Cerebellar nuclear complex (tissue), 1 donor: ENCODE results near the gene AADACL2.
"Not testable (repeated sequence)": the region's sequence is repeated elsewhere in the genome, so short reads cannot be mapped to it uniquely, and the experiment has no call there.

Experiments
- DNase-seq, 2 experiments: peaks; one replicate each; lab custom pipeline; 2025; lab: John Stamatoyannopoulos, UW

The AADACL2 gene

DNA sequence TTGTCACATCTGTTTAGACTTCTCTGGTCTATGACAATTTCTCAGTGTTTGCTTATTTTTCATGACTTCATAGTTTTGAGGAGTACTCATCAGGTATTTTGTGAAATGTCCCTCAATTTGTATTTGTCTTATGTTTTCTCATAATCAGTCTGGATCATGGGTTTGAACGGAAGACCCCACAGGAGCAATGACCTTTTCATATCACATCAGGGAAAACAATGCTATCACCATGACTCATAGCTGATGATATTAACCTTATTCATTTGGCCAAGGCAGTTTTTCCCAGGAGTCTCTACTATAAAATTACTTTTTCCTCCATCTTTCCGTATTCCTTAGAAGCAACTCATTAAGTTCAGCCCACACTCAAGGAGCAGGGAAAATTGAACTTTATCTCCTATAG is 32.7 kb downstream of the AADACL2 start:
- DNase-seq, result no peak

DNA sequence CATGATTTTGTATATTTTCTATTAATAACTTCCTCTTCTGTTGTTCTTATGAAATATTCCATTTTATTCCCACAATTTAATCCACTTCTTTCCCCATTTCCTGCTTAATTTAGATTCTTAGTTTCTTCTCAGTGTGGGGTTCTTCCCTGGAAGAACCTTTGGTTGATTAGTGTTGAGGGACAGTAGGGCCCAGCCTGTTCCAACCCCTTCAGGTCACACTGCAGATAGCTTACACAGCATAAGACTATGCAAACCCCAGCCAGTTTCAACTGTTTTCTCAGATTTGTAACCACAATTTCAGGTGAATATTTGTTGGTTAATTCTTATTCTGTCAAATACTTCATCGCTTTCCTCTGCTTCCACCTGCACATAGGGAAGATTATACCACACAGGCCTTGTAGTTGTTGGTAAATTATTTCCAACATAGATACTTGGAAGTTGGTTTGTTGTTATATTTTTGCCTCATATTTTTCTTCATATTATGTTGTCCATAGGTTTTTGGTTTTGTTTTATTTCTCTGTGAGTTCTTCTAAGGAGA is 34.7 kb downstream of the AADACL2 start:
- no peak for DNase-seq

DNA sequence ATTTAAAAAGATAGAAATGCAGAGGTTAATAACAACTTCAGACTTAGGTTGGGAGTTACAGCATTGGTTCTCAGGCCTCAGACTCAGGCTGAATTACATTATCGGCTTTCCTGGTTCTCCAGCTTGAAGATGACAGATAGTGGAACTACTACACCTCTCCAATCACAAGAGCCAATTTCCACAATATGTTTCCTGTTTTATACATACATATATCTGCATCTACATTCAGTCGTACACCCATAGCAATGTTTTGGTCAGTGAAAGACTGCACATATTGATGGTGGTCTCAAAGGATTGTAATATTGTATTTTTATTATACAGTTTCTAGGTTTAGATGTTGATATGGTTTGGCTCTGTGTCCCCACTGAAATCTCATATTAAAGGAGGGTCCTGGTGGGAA is 35.4 kb downstream of the AADACL2 start:
- no peak for DNase-seq

DNA sequence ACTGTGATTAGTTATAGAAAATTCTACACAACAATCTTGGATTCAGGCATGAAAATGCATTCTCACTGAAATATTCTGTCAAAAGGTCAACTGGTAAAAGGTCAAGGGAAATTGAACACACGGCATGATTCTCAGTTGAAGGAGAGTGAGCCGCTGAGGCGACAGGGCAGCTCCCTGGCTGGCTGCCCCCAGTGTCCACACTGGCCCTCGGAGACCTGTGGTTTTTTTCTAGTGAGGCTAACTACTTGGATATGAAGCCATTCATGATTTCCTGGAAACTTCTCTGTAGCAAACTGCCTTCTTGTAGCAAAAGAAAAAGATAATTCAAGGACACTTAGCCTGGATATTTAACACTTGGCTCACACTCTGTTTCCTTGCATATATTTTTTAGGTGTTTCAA is 37.2 kb downstream of the AADACL2 start:
- DNase-seq, result no peak

DNA sequence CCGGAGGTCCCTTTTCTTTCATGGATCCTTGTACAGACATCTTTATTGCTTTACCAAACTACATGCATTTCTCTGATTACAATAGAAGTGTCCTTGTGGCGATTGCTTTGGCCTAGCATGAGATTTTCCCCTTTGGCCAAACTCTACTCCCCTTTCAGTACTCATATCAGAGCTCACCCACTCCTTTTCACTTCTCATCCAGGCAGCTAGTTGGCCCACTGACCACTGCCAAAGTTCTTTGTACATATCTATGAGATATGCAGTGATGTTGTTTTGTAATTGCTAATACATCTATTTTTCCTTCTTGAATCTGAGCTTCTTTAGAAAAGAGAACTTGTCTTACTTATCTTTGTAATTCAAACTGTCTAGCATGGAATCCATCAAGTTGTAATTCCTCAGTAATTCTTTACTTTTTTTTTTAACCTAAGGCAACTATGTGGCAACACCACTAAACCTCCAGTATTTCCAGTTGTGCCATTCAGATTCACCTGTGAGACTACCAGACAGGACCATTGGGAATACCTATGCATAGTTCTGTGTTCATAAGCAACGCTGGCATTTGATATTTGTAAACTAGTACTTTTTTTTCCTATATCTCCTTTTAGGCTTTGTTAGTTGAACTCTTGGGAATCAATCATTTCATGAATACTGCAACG is 39.2 kb downstream of the AADACL2 start:
- DNase-seq, result no peak

DNA sequence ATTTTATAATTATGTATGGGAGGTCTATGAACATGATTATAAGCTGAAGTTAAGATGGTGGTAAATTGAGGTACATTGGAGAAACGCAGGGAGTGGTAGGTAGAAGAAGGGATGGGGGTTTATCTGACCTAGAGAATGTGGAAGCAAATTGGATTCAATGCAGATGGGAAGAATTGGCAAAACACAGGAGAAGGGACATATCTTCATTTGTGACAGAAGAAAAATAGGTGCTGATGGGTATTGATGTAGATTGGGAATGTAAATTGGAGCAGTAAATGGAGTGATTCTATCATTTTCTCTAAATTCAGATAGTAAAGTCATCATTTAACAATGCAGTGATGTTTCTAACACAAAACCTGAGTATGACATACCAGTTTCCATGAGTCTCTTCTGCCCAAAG is 40.5 kb downstream of the AADACL2 start:
- no peak for DNase-seq

DNA sequence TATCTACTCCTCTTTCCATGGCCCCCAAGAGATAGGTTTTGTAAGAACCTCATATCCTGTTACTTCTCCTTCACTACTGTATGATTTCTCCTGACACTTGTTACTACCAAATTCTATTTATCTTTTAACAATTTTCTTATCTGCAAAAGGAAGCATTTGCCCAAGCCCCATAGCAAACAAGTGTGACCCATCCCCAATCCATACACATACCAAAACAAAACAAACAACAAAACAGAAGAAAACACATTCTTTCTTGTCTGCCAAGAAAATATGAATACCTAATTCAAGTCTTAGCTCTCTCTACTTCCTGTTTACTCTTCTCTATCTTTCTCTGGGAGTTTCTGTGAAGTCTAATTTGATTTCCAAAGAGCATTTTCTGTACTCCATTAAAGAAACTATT is 41.2 kb downstream of the AADACL2 start:
- DNase-seq, result no peak

DNA sequence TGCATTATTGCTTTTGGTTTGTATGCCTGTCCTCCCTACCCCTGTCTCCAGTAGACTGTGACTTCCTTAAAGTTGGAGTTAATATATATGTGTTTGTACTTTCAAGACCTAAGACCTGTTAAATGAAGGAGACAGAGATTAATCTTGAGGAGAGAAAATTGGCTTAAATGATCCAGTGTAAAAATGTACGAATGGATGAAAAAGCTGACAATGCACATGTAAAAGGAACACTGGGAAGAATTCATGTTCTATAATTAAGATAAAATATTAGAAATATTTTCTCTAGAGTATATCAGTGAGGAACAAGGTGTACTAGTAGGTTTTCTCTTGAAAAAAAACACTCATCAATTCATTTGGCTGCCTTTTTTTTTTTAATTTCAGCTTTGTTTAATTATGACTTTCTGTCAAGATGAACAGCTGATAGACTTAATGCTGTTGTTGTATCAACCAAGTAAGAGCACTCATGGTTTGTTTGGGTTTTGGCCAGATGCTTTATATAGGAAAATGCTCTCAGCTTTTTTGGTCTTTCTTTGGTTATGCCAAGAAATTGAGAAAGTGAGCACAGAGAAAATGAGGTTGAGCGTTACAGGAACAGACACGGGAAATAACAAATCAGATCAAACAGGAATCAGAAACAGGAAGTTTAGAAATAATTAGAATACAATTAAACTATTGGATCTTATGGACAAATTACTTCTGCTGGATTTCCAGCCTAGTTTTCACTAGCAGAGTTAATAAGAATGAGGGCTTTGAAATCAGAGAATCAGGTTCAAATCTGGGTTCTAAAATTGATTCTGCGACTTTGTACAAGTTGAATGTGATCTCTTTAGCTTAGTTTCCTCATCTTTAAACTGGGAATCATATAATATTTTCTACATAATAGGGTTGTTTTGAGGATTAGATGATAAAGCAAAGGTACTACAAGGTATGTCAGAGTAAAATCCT is 41.9 kb downstream of the AADACL2 start:
- DNase-seq, result no peak

DNA sequence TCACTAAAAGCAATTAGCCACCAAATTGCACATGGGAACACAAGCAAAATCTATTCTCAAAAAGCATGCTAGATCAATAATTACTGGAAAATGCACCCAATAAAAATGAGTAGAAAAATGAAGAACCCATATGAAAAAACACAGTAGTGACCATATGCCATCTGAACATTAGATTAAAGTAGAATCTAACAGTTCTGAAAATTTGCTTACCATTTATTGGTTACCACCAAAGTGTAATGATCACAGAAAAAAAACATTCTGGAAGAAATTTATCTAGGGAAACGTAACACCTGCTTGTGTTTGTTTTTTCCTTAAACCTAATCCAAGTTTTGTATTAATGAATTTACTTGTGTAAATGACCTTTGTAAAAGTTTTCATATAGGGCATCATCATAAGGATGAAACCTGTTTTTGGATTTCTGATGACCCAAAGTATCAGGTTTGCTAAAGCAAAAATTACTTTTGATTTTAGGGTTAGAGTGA is 42.6 kb downstream of the AADACL2 start:
- DNase-seq, result no peak

DNA sequence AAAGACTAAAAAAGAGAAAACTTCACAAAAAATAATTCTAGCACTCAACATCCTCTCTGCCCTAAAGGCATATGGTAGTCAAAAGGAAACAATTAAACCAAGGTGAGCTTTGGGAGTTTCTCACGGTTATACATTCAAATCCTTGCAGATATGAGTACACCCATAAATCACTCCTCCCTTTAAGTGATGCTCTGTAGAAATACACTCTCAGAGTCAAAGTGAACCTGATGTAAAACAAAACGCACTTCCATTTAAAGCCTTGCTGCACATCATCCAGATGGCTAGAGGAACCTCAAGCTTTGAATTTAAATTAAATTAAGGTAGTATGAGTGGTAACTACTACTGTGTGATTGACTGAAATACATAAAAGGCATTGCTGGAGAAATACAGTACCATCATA is 44.2 kb downstream of the AADACL2 start:
- DNase-seq, result no peak

DNA sequence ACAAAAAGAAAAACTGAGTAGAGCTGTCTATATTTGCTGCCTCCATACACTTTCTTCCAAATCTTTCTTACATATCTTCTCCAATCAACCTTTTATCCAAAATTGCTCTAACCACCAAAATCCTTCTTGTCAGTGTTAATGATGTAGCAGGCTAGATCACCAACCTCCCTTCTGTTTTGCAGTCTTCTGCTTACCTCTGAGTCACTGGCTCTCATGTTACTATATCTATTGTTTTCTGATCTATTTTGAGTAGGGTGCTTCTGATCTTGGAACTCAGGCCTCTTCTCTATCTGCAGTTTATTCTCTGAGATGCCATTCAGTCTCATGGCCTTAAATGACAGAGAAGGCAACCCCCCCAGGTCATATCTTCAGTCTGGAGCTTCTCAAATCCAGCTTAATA is 53.9 kb downstream of the AADACL2 start:
- no peak for DNase-seq

DNA sequence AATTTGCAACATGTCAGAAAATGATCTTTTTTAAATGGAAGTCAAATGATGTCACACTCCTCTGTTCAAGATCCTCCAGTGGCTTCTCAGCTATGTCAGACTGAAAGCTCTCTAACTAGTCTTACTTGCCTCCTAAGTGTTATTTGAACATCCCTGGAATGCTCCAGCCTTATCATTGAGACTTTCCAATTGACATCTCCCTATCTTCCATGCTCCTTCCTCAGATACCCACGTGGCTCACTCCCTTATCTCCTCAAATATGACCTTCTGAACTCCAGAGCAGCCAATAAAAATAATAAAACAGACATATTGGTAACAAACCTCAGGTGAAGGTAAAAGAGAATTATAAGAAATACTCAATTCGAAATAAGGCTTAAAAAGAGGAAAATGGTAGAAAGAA is 54.7 kb downstream of the AADACL2 start:
- no peak for DNase-seq

DNA sequence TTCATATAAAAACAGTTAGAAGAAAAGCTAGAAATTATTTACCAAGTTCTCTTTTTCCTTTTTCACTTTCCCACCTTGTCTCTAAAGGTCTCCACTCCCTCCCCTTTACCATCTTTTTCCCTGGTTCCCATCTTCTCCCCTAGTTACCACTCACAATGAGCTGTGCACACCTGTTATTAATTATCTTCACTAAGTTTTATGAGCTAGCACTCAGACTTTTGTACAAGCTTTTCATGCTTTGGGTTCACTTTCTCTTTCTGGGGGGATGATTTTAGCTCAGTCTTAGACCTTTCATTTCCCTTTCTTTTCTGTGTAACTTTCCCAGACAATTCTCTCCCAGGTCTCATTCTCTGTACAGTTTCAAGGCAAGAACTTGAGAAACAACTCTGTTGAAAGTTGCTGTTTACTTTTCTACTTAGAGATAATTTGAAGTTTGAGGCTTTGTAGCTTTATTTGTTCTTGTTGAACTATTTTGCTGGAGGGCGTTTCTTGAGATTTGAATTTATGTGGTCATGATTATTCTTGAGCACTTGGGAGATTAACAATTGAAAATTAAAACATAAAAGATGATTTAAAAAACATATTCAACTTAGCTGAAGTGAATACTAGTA is 56.2 kb downstream of the AADACL2 start:
- no peak for DNase-seq

DNA sequence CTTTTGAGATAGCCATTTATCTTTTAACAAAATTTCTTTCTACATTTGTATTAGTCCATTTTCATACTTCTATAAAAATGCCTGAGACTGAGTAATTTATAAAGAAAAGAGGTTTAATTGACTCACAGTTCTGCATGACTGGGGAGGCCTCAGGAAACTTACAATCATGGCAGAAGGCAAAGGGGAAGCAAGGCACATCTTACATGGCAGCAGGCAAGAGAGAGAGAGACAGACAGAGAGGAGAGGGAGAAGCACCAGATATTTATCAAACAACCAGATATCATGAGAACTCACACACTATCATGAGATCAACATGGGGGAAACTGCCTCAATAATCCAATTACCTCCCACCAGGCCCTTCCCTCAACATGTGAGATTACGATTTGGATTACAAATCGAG is 57.0 kb downstream of the AADACL2 start:
- not testable (repeated sequence) for DNase-seq

DNA sequence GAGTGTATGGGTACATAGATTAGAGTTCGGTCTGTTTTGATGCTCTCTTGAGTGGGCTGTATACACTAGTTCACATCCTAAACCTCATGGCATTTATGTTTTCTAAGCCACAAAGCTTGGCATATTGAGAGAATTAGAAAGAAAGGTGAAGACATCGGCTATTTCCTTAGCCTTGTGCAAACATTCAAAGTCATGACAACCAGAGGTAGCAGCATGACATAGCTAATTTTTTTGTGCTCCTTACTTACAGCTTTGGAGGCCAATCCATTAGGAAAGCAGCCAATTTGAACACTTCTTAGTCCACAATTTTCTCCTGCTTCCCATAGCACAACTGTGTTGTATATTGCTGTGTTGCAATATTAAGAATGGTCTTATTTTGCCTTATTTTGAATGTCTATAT is 58.7 kb downstream of the AADACL2 start:
- DNase-seq, result no peak

DNA sequence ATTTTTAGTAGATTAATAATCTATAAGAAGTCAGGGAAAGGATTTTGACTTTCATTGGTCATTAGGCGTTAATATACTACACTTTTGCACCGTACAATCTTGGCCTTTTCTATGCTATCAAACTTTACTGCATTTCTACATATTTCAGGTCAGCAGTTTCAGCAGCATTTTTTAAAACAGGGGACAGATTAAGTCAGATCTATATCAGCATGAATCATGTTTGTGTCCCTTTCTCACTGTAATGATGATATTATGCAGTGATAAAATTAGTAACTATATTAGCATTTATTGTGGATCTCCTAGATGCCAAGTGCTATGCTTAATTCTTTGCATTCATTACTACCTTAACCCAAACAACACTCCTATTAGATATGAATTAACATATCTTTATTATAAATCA is 59.9 kb downstream of the AADACL2 start:
- DNase-seq, result no peak

DNA sequence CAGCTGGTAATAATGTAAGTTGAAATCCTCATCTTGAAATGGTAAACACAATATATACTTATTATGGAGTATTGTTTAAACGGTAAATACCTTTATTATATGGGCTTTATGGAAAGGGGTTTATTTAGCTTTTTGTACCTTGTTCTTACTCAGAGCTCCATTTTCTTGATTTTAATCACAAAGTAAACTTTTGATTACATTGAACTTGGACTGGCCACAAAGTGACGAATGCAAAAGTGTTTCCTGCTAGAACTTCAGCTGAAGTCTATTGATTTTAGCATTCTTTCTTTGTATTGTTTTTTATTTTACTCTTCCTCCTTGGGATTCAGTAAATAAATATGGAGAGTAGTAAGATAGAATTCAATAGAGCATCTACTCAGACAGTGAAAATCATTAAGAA is 60.4 kb downstream of the AADACL2 start:
- no peak for DNase-seq

DNA sequence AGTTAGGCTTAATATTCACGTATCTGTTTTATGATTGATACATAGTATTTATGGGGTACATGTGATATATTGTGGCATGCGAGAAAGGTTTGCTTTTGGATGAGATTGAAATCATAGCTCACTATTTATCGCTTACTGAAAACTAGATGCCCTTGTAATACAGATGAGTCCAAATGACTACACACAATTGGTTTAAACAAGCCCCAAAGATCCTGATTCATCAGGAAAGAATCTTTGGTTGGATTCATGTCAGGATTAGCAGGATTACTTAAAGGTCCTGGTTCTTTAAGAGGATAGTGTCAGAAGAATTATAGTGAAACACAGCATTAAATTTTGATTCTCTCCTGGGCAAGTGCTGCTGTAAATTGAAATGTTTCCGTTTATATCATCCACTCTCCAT is 61.5 kb downstream of the AADACL2 start:
- DNase-seq, result no peak

DNA sequence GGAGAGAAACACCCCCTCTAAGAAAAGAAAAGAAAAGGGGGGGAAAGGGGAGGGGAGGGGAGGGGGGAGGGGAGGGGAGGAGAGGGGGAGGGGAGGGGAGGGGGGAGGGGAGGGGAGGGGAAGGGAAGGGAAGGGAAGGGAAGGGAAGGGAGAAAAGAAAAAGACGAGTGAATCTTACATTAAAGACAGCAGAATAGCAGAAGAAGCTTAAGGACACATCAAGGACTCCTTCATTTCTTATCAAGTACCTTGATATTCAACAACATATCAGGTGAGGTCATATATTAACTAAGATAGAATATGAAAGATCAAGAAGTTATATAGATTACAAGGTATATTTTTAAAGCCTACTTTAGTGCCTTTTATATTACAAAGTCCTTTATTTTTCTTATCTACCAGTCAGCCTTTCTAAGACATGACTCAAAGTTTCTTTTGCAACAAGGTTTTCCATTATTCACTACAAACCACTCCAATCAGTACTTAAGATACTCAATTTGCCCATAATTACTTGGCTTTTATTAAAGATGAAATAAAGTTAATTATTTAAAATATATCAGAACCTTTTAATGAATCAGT is 62.5 kb downstream of the AADACL2 start:
- DNase-seq, result no peak

DNA sequence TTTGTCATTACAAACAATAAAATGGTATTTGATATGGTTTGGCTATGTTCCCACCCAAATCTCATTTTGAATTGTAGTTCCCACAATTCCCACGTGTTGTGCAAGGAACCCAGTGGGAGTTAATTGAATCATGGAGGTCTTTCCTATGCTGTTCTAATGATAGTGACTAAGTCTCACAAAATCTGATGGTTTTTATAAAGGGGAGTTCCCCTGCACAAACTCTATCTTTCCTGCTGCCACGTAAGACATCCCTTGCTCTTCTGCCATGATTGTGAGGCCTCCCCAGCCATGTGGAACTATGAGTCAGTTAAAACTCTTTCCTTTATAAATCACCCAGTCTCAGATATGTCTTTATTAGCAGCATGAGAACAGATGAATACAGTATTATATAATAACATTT is 64.7 kb downstream of the AADACL2 start:
- no peak for DNase-seq

DNA sequence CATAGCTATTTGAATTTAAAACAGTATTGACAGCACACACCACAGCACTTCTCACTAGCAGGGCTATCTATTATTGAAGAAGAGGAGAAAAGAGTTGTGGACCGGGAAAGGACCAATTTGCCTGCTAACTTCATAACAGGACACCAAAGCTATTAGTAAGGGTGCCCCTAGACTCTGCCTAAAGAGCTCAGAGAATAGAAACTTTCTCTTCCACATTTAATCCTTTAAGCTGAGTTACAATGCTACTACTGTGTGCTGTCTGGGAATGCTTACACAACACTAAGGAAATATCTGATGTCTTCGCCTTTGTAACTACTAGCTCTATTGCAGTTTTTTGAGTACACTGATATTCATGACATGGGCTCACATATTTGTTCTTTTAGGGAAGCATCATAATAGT is 66.7 kb downstream of the AADACL2 start:
- no peak for DNase-seq

DNA sequence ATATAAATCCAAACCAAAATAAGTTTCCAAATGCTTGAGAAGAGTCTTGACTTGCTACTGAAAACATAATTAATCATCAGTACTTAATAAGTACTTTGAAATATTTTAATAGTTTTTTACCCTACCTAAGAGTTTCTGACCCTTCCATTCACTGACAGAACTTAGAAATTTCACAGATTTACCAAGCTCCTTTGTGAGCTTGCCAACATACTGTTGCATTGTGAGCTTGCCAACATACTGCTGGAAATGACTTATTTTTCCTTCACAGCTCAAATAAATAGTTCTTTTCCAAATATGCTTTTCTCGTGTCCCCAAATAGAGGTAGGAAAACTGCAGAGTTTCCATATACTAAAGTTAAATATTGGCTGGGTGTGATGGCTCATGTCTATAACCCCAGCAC is 70.5 kb downstream of the AADACL2 start:
- no peak for DNase-seq
